OCI-LY7 (cell line): ENCODE results near the gene GPR78.

Experiments
- CTCF ChIP-seq: fragments of 200-600 bp; sonication (generic); conservative IDR thresholded peaks from 2 replicates; pipeline ENCODE4 v1.5.1; 2014; ENCODE audit warnings: mild to moderate bottlenecking, antibody characterized with exemption, low read length, moderate library complexity, mixed read lengths
- EZH2phosphoT487 ChIP-seq: fragments of 200-600 bp; sonication (generic); IDR thresholded peaks from 2 replicates; pipeline ENCODE4 v1.6.1; 2018; ENCODE audit warnings: low read depth, borderline replicate concordance, mild to moderate bottlenecking, mixed run types, antibody characterized with exemption, low read length, moderate library complexity, mixed read lengths

- TF ChIP-seq CTCF (no peak), EZH2phosphoT487 (no peak)
Measured at GRCh38 chr4:8564595-8564994, 15.6 kb upstream of the GPR78 start.
